ENCODE data around the gene NEGR1.

DNA sequence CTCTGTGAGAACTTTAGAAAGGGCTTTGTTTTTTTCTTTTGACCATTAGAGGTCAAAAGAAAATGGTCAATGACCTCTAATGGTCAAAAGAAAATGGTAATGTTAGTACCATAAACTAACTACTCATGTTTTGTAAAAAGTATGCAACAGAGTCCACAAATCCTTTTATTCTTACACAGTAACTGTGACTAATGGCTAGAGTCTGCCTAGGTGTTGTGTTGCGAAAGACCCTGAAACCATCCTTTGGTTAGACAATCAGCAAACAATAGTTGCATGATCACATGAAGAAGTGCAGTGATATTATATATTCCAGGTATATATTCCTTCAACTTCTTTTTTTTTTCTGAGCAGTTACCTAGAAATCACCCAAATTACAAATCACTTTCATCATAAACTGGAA is 40.9 kb downstream of the NEGR1 start:
- TF ChIP-seq POLR2A (IDR thresholded peaks at IDR 0.05) = no peak
- TF ChIP-seq, protein P1, sequence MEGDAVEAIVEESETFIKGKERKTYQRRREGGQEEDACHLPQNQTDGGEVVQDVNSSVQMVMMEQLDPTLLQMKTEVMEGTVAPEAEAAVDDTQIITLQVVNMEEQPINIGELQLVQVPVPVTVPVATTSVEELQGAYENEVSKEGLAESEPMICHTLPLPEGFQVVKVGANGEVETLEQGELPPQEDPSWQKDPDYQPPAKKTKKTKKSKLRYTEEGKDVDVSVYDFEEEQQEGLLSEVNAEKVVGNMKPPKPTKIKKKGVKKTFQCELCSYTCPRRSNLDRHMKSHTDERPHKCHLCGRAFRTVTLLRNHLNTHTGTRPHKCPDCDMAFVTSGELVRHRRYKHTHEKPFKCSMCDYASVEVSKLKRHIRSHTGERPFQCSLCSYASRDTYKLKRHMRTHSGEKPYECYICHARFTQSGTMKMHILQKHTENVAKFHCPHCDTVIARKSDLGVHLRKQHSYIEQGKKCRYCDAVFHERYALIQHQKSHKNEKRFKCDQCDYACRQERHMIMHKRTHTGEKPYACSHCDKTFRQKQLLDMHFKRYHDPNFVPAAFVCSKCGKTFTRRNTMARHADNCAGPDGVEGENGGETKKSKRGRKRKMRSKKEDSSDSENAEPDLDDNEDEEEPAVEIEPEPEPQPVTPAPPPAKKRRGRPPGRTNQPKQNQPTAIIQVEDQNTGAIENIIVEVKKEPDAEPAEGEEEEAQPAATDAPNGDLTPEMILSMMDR (IDR thresholded peaks at IDR 0.05 in 4 of 5, conservative IDR thresholded peaks at IDR 0.05 in 1 of 5) = no peak
